Measurements from ENCODE around the gene CCR3. TPM values are rescaled to one million over a fixed set of nuclear protein-coding genes. Genes with fewer than 3 reads are reported as not detected.

Gene CCR3
- total RNA-seq, 4 donors from 2014 or later: not detected

DNA sequence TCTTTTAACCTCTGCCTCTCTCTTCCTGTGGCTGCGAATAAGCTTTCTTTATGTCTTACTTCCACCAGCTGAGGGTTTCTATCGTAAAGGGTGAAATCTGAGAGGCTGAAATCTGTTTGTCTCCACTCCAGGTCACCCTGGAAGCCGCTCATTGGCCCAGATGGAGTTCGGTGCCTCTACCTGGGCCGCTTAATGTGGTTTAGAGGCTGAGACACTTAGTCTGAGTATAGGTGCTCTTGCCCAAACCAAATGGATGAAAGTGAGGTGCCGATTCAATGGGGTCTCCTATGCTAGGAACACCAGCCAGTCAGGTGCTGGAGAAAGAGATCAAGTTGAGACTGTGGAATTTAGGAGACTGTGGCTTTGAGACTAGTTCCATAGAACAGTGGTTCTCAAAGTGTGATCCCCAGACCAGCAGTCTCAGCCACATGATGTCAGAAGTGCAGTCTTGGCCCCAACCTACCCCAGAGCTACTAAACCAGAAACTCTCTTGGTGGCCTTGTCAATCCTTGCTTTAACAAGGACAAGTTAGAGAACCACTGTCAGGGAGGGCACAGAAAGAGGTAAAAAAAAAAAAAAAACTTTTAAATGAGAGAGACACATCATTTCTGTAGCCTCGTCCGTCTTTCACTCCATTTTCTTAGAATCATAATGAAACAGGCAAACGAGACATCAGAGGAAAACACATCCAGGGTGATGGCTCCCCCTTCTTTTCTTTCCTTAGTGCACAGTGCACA is 56.8 kb downstream of the CCR3 start:
- ATAC-seq: no peak

GRCh38 chr3:46299608-46300460 is 57.6 kb downstream of the CCR3 start:
- Histone ChIP-seq H3K36me3 (no peaks in the 10 kb centered on the region), H3K4me1 (no peaks in the 10 kb centered on the region), H3K27ac (no peak overlapping the region), H3K27me3 (no peaks in the 10 kb centered on the region), H3K4me3 (no peak overlapping the region), H3K9me3 (no peaks in the 10 kb centered on the region)
- no peak for TF ChIP-seq POLR2A (IDR thresholded peaks at IDR 0.05)
- TF ChIP-seq, protein P1, sequence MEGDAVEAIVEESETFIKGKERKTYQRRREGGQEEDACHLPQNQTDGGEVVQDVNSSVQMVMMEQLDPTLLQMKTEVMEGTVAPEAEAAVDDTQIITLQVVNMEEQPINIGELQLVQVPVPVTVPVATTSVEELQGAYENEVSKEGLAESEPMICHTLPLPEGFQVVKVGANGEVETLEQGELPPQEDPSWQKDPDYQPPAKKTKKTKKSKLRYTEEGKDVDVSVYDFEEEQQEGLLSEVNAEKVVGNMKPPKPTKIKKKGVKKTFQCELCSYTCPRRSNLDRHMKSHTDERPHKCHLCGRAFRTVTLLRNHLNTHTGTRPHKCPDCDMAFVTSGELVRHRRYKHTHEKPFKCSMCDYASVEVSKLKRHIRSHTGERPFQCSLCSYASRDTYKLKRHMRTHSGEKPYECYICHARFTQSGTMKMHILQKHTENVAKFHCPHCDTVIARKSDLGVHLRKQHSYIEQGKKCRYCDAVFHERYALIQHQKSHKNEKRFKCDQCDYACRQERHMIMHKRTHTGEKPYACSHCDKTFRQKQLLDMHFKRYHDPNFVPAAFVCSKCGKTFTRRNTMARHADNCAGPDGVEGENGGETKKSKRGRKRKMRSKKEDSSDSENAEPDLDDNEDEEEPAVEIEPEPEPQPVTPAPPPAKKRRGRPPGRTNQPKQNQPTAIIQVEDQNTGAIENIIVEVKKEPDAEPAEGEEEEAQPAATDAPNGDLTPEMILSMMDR (IDR thresholded peaks at IDR 0.05): no peak
- no peak for TF ChIP-seq EP300 (IDR thresholded peaks at IDR 0.05)
- no peak for TF ChIP-seq POLR2AphosphoS5 (IDR thresholded peaks at IDR 0.05)
- WGBS, 2 donors (ENCODE audit: low coverage in 1 of 2): 72 to 80% methylated on average over 1 to 4 of the region's 5 CpGs
- no peak for ATAC-seq

More for the DNA sequence above, 56.8 kb downstream of the CCR3 start:
- Histone ChIP-seq H3K9me3 (no peaks in the 10 kb centered on the region), H3K36me3 (no peaks in the 10 kb centered on the region), H3K27me3 (no peaks in the 10 kb centered on the region), H3K27ac (no peak overlapping the region), H3K4me1 (no peaks in the 10 kb centered on the region), H3K4me3 (no peak overlapping the region)
- TF ChIP-seq POLR2AphosphoS5 (IDR thresholded peaks at IDR 0.05): no peak
- TF ChIP-seq, protein P1 (IDR thresholded peaks at IDR 0.05): no peak
- no peak for TF ChIP-seq POLR2A (IDR thresholded peaks at IDR 0.05)
- no peak for TF ChIP-seq EP300 (IDR thresholded peaks at IDR 0.05)
- WGBS, 2 donors (ENCODE audit: low coverage in 1 of 2): 69 to 86% methylated on average over 5 to 6 of the region's 9 CpGs

DNA sequence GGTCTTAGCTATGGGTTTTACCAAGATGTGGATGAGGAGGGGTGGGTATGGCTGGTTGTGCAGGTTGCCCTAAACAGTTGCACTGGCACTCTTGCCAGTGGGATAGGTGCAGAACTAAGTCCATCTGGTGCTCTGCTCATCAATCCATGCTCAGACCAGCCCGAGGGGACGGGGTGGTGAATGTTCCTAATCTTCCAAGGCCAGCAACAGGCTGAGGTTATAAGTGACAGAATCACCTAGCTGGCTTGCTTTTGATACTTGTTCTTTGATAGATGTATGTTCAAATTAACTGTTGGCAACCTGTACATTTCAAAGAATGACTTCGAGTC is 58.2 kb downstream of the CCR3 start:
- Histone ChIP-seq H3K36me3 (no peaks in the 10 kb centered on the region), H3K27me3 (no peaks in the 10 kb centered on the region), H3K4me1 (no peaks in the 10 kb centered on the region), H3K27ac (no peak overlapping the region), H3K4me3 (no peak overlapping the region), H3K9me3 (no peaks in the 10 kb centered on the region)
- WGBS, 2 donors (ENCODE audit: low coverage in 1 of 2): 71% methylated on average over 3 of the region's 3 CpGs; no CpG with 5 or more reads in 1 of the 2 donors
- no peak for ATAC-seq
- TF ChIP-seq, protein P1 (IDR thresholded peaks at IDR 0.05): no peak
- TF ChIP-seq EP300 (IDR thresholded peaks at IDR 0.05): no peak
- no peak for TF ChIP-seq POLR2AphosphoS5 (IDR thresholded peaks at IDR 0.05)

GRCh38 chr3:46301122-46301835 is 59.0 kb downstream of the CCR3 start:
- ATAC-seq: peak; percentile 19
- Histone ChIP-seq H3K36me3 (no peaks in the 10 kb centered on the region), H3K27me3 (no peaks in the 10 kb centered on the region), H3K9me3 (no peaks in the 10 kb centered on the region), H3K4me3 (no peak overlapping the region), H3K27ac (no peak overlapping the region), H3K4me1 (no peaks in the 10 kb centered on the region)
- 60 to 79% methylated on average over 1 to 7 of the region's 7 CpGs for WGBS, 2 donors (ENCODE audit: low coverage in 1 of 2)
- TF ChIP-seq EP300 (IDR thresholded peaks at IDR 0.05) (no peak), POLR2AphosphoS5 (IDR thresholded peaks at IDR 0.05) (no peak)
- TF ChIP-seq, protein P1 (IDR thresholded peaks at IDR 0.05): no peak

All from gastroesophageal sphincter (tissue), 4 donors.